Amniotic epithelial cell (primary cell): ENCODE measurements around the gene SEMA5B.
A peak's percentile ranks its signal among the peaks of the same experiment; 100 is the strongest.

Source experiments
- DNase-seq: peaks from one replicate; pipeline ENCODE4 v3.0.0-alpha.2; 2010; ENCODE audit warnings: low read depth

Gene SEMA5B

DNA sequence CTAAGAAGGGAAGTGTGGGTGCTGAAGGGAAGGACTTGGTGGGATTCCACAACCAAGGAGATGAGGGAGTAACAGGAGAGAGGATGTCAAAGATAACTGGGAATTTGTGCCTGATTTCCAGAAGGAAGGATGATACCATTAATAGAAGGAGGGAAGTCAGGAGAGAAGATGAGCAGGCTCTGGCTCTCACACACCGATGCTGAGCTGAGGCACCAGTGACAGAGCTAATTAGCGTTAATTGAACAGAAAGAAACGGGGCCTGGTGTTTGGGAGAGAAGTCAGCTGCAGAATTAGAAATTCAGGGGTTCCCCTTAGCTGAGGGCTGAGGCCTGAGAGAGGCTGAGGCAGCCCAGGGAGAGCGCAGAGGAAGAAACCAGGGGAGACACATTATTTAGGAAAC is 27.4 kb upstream of the SEMA5B start:
- no peak for DNase-seq

- DNase-seq: no peak
Measured at GRCh38 chr3:123054109-123054778, 26.7 kb upstream of the SEMA5B start.

DNA sequence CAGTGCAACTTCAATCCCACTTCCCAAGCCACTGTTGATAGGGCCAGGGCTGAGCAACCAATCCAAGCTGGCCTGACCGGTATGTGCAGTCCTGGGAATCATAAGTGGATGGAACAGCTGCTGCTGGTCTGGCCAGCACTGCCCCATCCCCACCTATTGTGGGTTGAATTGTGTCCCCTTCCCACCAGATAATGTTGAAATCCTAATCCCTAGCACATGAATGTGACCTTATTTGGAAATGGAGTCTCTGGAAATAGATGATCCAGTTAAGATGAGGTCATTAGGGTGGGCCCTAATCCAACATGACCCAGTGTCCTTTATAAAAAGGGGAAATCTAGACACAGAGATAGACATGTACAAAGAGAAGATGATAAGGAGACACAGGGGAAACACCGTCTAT is 25.5 kb upstream of the SEMA5B start:
- DNase-seq: peak; percentile 42

DNA sequence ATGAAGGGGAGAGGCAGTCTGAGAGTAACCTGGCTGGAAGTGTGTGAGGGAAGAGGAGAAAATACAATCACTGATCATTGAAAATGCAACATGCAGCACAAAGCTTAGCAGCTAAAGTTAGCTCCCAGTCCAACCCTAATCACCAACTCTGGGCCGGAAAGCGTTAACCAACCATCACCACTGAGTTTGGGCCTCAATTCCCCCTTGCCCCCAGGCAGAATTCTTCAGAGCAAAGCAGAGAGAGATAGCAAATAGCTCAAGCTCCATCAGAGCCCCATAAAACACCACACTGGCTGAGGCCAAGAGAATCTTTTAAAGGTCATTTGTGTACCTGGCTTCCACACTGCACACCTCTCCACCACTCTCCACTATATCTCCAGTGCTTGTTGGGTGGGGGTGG is 23.1 kb upstream of the SEMA5B start:
- DNase-seq: no peak

DNA sequence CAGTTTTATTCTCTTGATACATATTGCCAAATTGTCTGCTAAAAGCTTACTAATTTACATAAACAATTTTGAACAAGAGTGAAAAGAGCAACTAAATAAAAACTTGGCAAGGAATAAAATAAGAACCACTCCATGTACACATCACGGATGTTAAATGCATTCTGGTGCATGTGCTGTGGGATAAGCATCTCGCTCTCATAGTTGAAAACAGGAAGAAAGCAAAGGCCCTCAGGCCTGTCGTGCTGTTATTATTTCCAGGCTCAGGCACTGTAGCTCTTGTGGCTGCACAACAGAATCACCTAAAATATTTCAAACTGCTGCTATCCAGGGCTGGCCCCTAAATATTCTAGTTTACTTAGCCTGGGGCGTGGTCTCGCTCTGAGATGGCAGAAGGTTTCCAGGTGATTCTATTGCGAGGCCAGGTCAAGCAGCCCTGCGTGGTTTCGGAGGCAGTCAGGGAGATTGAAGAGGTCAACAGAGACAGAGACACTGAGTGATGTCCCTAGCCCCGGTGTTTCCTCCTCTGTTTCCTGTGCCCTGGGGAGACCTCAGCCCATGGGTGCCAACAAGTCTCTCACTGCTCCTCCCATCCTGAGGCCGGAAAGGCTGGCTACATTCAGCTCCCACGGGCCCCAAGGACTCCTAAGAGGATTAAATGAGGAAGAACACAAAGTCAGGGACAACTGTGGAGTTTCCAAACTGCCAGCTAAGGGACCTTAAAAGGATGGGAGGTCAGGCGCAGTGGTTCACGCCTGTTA is 21.1 kb upstream of the SEMA5B start:
- DNase-seq: no peak

DNA sequence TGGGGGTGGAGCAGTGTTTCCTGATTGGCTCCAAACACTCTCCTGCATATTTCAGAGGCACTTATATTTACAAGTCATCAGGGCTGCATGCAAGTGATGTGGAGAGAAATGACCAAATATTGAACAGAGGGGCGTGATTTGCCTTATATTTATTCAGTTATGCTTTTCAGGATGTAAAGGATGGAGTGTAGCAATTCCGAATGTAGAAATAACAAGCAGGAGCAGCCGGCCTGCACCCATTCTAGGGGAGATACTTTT is 19.4 kb upstream of the SEMA5B start:
- no peak for DNase-seq

- DNase-seq: no peak
Measured at GRCh38 chr3:123046262-123047061, 18.9 kb upstream of the SEMA5B start.

DNA sequence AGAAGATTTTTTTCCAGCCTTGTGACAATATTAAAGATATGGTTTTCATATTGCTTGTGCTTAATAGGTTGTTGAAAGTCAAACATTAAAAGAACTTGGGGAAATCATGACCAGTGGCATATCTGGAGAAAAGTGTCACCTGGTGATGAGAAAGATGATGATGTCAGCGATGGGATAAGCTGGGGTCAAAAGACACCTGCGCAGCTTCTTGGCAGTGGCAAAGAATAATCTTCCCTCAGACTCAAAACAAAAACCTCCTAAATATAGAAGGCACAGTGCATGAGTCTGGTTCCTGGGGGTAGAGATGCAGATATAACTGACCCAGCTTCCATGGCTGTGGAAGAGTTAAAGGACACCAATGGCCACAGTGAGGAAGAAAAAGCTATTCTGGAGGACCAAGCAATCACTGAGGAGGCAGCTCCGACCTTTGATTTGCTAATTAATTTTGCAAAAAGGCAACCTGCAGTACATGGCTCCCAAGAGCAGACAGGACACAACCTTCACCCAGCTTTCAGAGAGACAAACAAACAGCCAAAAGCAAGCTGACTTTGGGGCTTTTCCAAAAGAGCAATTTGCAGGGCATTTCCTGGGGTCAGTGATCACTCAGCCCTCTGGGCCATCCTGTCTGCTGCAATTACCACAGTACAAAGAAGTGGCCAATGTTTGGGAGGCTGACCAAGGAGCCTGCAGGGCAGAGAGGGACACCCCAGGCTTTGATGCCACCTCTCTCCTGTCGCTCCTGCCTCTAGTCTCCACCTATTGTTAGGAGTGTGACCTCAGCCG is 17.6 kb upstream of the SEMA5B start:
- DNase-seq: no peak

- DNase-seq: no peak
Measured at GRCh38 chr3:123042413-123042812, 14.8 kb upstream of the SEMA5B start.

DNA sequence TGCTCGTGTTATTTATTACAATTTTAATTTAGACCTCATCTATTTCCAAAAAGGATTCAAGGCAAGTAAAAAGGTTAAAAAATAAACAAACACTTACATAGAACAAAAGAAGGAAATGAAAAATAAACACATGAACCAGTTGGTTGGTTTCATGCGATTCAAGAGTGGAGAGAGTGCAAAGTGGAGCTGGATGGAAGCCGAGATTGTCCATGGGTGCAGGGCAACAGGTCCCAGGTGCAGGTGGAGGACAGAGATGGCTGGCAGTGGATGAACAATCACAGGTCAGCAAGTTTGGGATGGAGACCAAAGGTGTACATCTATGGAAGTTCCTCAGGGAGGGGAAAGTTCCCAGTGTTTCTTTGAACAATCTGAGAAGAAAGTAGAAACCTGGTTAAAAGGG is 11.6 kb upstream of the SEMA5B start:
- no peak for DNase-seq

DNA sequence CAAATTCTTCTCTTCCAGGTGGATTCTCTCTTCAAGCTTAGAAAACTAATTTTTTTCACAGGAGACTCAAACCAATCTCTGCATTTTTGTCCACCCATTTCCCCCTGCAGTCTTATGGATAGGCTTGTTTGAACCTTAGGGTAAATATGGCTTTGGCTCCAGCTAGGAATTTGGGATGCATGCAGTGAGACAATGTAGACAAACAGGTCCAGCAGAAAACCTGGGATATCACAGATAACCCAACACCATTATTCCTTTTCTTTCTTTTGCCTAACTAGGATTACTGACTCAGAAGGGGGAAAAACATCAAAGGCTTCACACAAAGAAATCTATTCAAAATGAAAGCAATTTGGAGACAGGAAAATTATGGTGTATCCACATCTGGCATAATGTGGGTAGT is 11.2 kb upstream of the SEMA5B start:
- DNase-seq: no peak

- DNase-seq: no peak
Measured at GRCh38 chr3:123037015-123037375, 9.4 kb upstream of the SEMA5B start.

GRCh38 chr3:123036352-123037014 is 8.9 kb upstream of the SEMA5B start:
- peak; percentile 82 for DNase-seq

DNA sequence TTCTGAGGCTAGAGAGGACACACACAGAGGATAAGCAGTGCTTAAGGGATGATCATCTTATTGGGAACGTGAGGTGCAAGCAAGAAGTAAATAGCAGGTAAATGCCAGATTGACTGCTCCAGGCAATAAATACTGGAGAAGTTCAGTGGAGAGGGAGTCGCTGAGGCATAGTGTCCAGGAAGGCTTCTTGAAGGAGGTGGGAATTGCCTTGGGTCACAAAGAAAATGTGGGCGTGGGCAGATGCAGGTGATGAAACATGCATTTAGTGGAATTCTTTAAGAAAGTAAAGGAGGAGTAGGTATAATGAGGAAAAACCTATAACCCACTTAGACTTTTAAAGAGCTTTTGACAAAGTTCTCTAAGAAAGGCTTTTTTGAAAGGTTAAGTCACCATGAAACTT is 7.4 kb upstream of the SEMA5B start:
- no peak for DNase-seq

DNA sequence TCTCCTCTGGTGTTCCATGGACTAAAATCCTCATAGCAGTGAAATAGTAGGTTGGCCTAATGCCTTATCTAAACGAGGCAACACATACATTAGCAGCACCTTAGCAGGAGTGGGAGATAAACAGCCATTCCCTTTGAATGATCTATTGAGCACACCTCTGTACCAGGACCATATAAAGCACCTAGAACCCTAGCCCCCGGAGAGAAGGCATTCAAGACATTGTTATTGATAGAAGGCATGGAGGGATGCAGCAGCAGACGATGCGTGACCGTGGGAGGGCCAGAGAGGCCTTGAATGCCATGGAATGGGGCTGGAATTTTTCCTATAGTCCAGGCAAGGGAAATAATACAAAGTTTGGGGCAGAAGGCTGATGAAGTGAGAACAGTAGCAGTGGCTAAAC is 6.6 kb upstream of the SEMA5B start:
- DNase-seq: no peak

- DNase-seq: no peak
Measured at GRCh38 chr3:123032057-123032456, 4.5 kb upstream of the SEMA5B start.

DNA sequence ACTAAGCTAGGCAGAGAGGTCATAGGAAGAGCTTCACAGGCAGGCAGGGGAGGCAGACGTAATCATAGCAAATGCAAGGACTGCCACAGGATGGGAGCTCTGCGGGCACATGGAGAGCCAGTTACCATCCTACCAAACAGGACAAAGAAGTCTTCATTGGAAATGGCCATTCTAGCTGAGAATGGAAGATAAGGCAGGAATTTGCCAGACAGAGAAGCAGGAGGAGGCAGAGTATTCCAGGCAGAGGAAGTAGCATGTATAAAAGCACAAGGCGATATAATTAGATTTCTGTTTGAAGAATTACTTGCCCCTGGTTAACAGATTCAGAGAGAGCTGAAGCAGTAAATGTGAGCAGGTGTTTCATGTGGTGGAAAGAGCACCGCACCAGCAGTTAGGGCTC is 3.5 kb upstream of the SEMA5B start:
- DNase-seq: no peak

GRCh38 chr3:123028233-123028828 is 768 bp upstream of the SEMA5B start:
- DNase-seq: peak; percentile 92

DNA sequence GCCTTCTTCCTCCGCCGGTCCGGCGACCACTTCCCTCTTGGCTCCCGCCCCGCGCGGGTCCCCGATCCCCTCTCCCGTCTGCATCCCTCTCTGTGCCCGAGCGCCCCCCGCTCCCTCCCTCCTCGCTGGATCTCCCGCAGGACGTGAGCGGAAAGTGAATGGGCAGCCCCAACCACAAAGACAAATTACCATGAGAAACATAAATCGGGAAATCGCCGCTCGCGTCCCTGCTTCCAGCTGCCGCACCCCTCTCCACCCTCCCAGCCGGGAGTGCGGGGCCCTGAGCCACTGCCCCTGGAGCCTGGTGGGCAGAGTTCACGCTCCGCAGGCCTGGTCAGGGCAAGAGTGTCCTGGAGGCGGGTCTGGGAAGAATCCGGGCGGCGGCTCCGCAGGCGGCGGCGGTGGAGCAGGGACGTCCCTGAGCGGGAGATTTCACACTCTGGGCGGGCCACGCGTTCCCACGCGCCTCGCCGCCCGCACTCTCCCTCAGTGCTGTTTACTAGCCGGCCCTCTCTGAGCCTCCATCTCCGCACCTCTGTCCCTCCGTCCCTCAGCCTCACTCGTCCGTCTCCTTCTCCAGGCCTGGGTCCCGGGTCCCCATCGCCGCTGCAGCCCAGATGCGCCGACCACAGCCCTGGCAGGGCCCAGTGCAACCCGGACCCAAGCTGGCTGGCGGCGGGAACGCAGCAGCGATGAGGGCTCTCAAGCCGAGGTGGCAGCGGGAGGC is 835 bp downstream of the SEMA5B start:
- no peak for DNase-seq

- DNase-seq: no peak
Measured at GRCh38 chr3:123025642-123026521, 1.7 kb downstream of the SEMA5B start.
